ENCODE results near the gene ZFPM1.

Gene ZFPM1

DNA sequence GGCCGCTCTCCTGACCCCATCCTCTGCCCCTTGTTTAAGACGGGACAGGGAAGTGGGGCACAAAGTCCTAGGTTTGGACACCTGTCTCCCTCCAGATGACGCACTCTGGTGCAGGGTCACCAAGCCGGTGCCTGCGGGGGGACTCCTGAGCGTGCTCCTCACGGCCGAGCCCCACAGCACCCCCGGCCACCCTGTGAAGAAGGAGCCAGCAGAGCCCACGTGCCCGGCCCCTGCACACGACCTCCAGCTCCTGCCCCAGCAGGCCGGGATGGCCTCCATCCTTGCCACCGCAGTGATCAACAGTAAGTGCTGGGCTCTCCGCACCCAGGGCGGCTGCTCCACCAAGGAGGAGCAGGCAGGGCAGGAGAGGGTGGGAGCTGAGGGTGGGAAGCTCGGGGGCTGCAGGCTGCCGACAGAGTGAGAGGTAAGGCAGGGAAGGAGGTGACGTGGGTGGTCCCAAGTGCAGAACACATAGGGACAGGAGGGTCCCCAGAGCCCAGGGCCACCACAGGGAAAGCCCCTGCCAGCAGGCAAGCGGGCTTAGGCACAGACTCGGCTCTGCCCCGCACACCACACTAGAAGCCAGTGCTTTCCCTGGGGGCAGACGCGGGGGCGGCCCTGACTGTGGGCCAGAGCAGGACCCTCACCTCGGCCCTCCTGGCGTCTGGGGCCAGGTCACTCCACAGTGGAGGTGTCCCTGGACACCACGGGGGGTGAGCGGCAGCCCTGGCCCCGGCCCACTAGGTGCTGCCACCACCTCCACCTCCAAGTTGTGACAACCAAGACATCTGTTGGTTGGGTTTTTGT is 75.1 kb downstream of the ZFPM1 start:
- no peak for DNase-seq (ENCODE audit: low spot score)

GRCh38 chr16:88528902-88529318 is 75.8 kb downstream of the ZFPM1 start:
- DNase-seq (ENCODE audit: low spot score): no peak

GRCh38 chr16:88529596-88529995 is 76.5 kb downstream of the ZFPM1 start:
- DNase-seq (ENCODE audit: low spot score): no peak

GRCh38 chr16:88530051-88530857 is 77.2 kb downstream of the ZFPM1 start:
- no peak for DNase-seq (ENCODE audit: low spot score)

GRCh38 chr16:88530858-88531203 is 77.8 kb downstream of the ZFPM1 start:
- no peak for DNase-seq (ENCODE audit: low spot score)

DNA sequence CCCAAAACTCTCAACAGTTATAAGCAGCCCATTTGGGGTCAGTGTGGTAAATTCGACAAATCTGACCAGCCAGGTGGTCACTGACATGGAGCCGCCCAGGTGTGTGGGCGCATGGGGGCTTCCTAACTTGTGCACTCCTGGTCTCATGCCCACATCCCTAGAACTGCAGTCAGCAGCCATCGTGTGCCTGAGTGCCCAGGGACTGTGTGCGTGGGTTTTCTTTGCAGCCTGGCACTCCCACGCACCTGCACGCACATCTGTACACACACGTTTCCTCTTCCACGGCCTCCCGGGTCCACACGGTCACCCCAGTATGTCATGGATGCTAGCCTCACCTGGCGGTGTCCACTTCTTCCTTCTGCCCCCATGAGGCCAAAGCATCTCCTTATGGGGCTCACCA is 78.3 kb downstream of the ZFPM1 start:
- no peak for DNase-seq (ENCODE audit: low spot score)

DNA sequence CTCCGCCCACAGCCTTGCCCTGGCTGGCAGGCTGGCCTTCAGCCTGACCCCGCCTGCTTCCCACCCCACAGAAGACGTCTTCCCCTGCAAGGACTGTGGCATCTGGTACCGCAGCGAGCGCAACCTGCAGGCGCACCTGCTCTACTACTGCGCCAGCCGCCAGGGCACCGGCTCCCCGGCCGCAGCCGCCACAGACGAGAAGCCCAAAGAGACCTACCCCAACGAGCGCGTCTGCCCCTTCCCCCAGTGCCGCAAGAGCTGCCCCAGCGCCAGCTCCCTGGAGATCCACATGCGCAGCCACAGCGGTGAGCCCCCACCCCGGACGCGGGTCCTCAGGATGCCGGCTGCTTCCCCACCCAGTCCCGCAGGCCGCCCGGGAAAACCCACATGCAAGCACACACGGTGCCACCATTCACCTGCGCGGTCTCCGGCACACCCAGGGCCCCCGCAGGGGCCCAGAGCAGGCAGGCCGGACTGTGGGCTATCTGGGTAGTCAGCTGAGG is 78.9 kb downstream of the ZFPM1 start:
- no peak for DNase-seq (ENCODE audit: low spot score)

DNA sequence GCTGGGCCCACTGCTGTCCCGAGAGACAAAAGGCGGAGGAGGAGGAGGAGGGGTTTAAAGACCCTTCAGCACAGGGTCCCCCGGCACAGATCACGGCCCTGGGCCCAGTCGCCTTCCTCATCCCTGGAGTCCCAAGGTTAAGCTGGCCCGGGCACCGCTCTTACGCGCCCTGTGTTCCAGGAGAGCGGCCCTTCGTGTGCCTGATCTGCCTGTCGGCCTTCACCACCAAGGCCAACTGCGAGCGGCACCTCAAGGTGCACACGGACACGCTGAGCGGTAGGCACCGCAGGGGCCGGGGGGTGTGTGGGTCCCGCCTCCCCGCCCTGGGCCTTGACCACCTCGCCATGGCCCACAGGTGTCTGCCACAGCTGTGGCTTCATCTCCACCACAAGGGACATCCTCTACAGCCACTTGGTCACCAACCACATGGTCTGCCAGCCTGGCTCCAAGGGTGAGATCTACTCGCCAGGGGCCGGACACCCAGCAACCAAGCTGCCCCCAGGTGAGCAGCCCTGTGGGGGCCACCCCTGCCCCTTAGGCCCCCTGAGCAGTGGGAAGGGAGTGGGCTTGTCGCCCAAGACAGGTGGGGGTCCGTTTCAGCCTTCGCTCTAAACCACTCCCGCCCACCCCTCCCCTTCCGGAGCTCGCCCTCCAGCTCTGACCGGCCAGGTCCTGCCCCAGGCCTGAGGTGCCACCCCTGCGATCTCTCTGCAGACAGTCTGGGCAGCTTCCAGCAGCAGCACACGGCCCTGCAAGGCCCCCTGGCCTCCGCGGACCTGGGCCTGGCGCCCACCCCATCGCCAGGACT is 79.6 kb downstream of the ZFPM1 start:
- no peak for DNase-seq (ENCODE audit: low spot score)

DNA sequence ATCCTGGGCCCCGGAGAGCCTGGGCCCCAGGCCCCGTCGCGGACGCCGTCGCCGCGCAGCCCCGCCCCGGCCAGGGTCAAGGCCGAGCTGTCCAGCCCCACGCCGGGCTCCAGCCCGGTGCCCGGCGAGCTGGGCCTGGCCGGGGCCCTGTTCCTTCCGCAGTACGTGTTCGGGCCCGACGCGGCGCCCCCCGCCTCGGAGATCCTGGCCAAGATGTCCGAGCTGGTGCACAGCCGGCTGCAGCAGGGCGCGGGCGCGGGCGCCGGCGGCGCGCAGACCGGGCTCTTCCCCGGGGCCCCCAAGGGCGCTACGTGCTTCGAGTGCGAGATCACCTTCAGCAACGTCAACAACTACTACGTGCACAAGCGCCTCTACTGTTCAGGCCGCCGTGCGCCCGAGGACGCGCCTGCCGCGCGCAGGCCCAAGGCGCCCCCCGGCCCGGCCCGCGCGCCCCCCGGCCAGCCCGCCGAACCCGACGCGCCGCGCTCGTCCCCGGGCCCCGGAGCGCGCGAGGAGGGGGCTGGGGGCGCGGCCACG is 80.4 kb downstream of the ZFPM1 start:
- no peak for DNase-seq (ENCODE audit: low spot score)

GRCh38 chr16:88533932-88534637 is 81.0 kb downstream of the ZFPM1 start:
- DNase-seq (ENCODE audit: low spot score): peak; percentile 80

DNA sequence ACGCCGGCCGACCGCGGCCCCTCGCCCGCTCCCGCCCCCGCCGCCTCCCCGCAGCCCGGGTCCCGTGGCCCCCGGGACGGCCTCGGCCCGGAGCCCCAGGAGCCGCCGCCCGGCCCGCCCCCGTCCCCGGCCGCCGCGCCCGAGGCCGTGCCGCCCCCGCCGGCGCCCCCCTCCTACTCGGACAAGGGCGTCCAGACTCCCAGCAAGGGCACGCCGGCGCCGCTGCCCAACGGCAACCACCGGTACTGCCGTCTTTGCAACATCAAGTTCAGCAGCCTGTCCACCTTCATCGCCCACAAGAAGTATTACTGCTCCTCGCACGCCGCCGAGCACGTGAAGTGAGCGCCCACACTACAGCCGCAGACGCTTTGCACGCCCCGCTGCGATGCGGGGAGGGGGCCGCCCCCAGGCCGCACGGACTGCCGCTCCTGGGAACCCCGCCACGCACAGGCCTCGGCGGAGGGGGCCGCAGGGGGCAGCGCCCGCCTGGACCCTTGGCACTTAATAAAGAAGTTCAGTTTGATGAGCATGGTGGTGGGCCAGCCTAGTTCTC is 81.6 kb downstream of the ZFPM1 start:
- peak; percentile 34 for DNase-seq (ENCODE audit: low spot score)

DNA sequence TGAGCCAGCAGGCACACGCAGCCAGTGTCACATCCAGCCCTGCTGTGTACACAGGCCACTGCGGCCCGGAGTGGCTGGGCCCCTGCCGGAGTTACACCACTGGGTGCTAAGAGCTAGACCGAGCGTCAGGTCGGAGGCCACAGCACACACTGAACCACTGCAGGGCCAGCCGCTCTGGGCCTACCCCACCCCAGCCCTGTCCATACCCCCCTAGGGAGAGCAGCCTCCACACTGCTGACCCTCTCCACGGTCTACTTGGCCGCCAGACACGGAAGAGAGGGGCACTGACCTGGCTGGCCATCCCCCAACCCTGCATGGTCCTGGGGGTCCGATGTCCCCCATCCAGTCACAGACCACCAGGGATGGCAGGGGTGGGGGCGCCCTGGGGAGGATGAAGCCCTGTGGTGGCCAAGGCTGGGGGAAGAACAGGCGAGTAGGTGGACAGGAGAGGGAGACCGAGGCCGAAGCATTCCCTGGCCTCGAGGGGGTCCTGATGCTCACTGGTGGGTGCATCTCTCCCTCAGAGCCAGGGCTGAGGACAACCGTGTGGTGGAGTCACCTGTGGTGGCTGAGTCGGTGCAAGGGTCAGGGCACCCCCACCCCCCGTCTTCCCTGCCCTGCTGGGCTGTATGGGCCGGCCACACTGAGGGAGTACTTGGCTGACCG is 82.2 kb downstream of the ZFPM1 start:
- no peak for DNase-seq (ENCODE audit: low spot score)

- DNase-seq (ENCODE audit: low spot score): no peak
Observed at GRCh38 chr16:88535857-88536222, 82.8 kb downstream of the ZFPM1 start.

- DNase-seq (ENCODE audit: low spot score): no peak
Observed at GRCh38 chr16:88536510-88536909, 83.4 kb downstream of the ZFPM1 start.

GRCh38 chr16:88536971-88537751 is 84.1 kb downstream of the ZFPM1 start:
- DNase-seq (ENCODE audit: low spot score): no peak

- no peak for DNase-seq (ENCODE audit: low spot score)
Observed at GRCh38 chr16:88537859-88538258, 84.8 kb downstream of the ZFPM1 start.

DNA sequence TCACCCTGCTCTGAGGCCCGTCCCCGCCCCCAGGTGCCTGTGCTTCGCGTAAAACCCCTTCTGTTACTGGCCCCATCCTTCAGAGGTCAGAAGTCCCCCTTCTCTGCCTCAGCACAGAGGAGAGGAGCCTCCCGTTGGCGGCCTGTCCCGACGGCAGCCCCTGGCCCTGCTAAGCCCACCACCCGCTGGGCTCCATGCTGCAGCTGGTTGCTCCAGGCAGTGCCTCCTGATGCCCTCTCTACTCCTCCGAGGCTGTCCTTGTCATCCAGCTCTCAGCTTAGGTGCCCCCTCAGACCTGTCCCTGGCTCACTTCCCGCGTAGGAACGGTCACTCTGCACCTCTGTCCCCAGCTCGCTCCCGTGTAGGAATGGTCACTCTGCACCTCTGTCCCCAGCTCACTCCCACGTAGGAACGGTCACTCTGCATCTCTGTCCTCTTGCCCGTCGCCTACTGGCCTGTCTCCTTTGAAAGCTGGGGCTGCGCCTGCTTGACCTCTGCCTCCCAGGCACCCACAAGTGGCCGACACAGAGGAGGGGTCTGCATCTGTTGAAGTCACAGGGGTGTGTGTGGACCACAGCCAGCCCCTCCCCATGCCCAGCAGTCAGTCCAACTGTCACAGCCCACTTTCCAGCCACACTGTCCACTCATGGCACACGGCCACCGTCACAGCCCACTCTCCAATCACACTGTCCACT is 85.4 kb downstream of the ZFPM1 start:
- DNase-seq (ENCODE audit: low spot score): no peak

- no peak for DNase-seq (ENCODE audit: low spot score)
Observed at GRCh38 chr16:88539261-88539651, 86.2 kb downstream of the ZFPM1 start.

- DNase-seq (ENCODE audit: low spot score): no peak
Observed at GRCh38 chr16:88539652-88540345, 86.7 kb downstream of the ZFPM1 start.
